Urinary bladder (tissue), 4 donors: ENCODE measurements around the gene TMEM273. TPM values are rescaled to one million over a fixed set of nuclear protein-coding genes. Genes with fewer than 3 reads are reported as not detected.

ENCODE experiments used
- DNase-seq: peaks from one replicate; pipeline ENCODE4 v3.0.0-alpha.2; 2015; ENCODE audit errors: extremely low spot score
- H3K27ac ChIP-seq: one replicate; pipeline ENCODE4 v1.5.1; 2013; ENCODE audit warnings: low read depth, mild to moderate bottlenecking, moderate library complexity
- H3K36me3 ChIP-seq: one replicate; pipeline ENCODE4 v1.6.1; 2013; ENCODE audit warnings: mild to moderate bottlenecking, moderate library complexity; ENCODE audit not compliant: insufficient read depth
- H3K4me1 ChIP-seq: one replicate; pipeline ENCODE4 v1.6.1; 2013; ENCODE audit warnings: mild to moderate bottlenecking, moderate library complexity; ENCODE audit not compliant: insufficient read depth
- H3K4me3 ChIP-seq: one replicate; pipeline ENCODE4 v1.5.1; 2013; ENCODE audit warnings: low read depth, low read length
- WGBS: extraction: QIAGEN DNeasy Blood & Tissue Kit; methylation state at CpG from one replicate; pipeline ENCODE4 v1.1.7; 2013; 5-methylcytosine and 5-hydroxymethylcytosine counted together
- polyA plus RNA-seq: library from polyadenylated mRNA; stranded (reverse); fragments of 200-250 nt; gene quantifications from one replicate; pipeline ENCODE4 v1.2.3, GENCODE V29; 2013
- total RNA-seq: library from RNA; depleted of rRNA; stranded (reverse); fragments of >200 nt; gene quantifications from one replicate; pipeline ENCODE4 v1.2.3, GENCODE V29; 2014
- donor health status: healthy with polysubstance abuse.
- donor health status: healthy.

The TMEM273 gene
- total and polyA plus RNA-seq, 2 donors = 14.4 to 27.3 TPM

GRCh38 chr10:49160814-49161213 lies 27.4 kb downstream of the TMEM273 start:
- DNase-seq = no peak
- WGBS = 94% methylated on average over 5 of the region's 5 CpGs

GRCh38 chr10:49160110-49160509 lies 28.1 kb downstream of the TMEM273 start:
- WGBS = 92% methylated on average over 5 of the region's 5 CpGs
- no peak overlapping the region for H3K4me3 ChIP-seq
- no peaks in the 10 kb centered on the region for H3K4me1 ChIP-seq

More at GRCh38 chr10:49160814-49161213, 27.4 kb downstream of the TMEM273 start:
- no peak overlapping the region for H3K27ac ChIP-seq
- H3K36me3 ChIP-seq = no peaks in the 10 kb centered on the region
- no peak overlapping the region for H3K4me3 ChIP-seq
- H3K4me1 ChIP-seq = no peaks in the 10 kb centered on the region

GRCh38 chr10:49158915-49159314 lies 29.3 kb downstream of the TMEM273 start:
- DNase-seq = no peak
- Histone ChIP-seq H3K4me1 (no peaks in the 10 kb centered on the region), H3K27ac (no peak overlapping the region), H3K36me3 (no peaks in the 10 kb centered on the region), H3K4me3 (no peak overlapping the region)
- WGBS = 35% methylated on average over 3 of the region's 3 CpGs

More at GRCh38 chr10:49160110-49160509, 28.1 kb downstream of the TMEM273 start:
- no peak overlapping the region for H3K27ac ChIP-seq
- no peak for DNase-seq
- no peaks in the 10 kb centered on the region for H3K36me3 ChIP-seq

GRCh38 chr10:49158404-49158803 lies 29.8 kb downstream of the TMEM273 start:
- DNase-seq = no peak
- Histone ChIP-seq H3K4me1 (no peaks in the 10 kb centered on the region), H3K4me3 (no peak overlapping the region), H3K27ac (no peak overlapping the region), H3K36me3 (no peaks in the 10 kb centered on the region)
- 64% methylated on average over 7 of the region's 7 CpGs for WGBS

- no peaks in the 10 kb centered on the region for H3K4me1 ChIP-seq
- no peaks in the 10 kb centered on the region for H3K36me3 ChIP-seq
- H3K27ac ChIP-seq = no peak overlapping the region
- no peak overlapping the region for H3K4me3 ChIP-seq
- 86% methylated on average over 3 of the region's 3 CpGs for WGBS
- no peak for DNase-seq
Measured at GRCh38 chr10:49157229-49157628, 31.0 kb downstream of the TMEM273 start.

GRCh38 chr10:49154641-49155040 lies 33.5 kb downstream of the TMEM273 start:
- Histone ChIP-seq H3K36me3 (no peaks in the 10 kb centered on the region), H3K4me3 (no peak overlapping the region), H3K27ac (no peak overlapping the region), H3K4me1 (no peaks in the 10 kb centered on the region)
- DNase-seq = no peak
- WGBS = 88% methylated on average over 6 of the region's 6 CpGs

- WGBS = 95% methylated on average over 1 of the region's 1 CpG
- H3K4me1 ChIP-seq = no peaks in the 10 kb centered on the region
Measured at GRCh38 chr10:49153971-49154370, 34.2 kb downstream of the TMEM273 start.

GRCh38 chr10:49153115-49153514 lies 35.1 kb downstream of the TMEM273 start:
- 74% methylated on average over 4 of the region's 4 CpGs for WGBS
- Histone ChIP-seq H3K27ac (no peak overlapping the region), H3K36me3 (no peaks in the 10 kb centered on the region), H3K4me3 (no peak overlapping the region), H3K4me1 (no peaks in the 10 kb centered on the region)
- no peak for DNase-seq

More at GRCh38 chr10:49153971-49154370, 34.2 kb downstream of the TMEM273 start:
- H3K27ac ChIP-seq = no peak overlapping the region
- no peak for DNase-seq
- no peak overlapping the region for H3K4me3 ChIP-seq
- no peaks in the 10 kb centered on the region for H3K36me3 ChIP-seq

GRCh38 chr10:49152663-49153062 lies 35.5 kb downstream of the TMEM273 start:
- WGBS = 80% methylated on average over 4 of the region's 4 CpGs
- no peaks in the 10 kb centered on the region for H3K36me3 ChIP-seq
- no peak overlapping the region for H3K27ac ChIP-seq
- H3K4me1 ChIP-seq = no peaks in the 10 kb centered on the region
- no peak overlapping the region for H3K4me3 ChIP-seq
- DNase-seq = no peak

GRCh38 chr10:49152037-49152436 lies 36.2 kb downstream of the TMEM273 start:
- Histone ChIP-seq H3K4me3 (no peak overlapping the region), H3K4me1 (no peaks in the 10 kb centered on the region), H3K36me3 (no peaks in the 10 kb centered on the region), H3K27ac (no peak overlapping the region)
- no peak for DNase-seq
- 80% methylated on average over 4 of the region's 4 CpGs for WGBS

- Histone ChIP-seq H3K4me1 (no peaks in the 10 kb centered on the region), H3K36me3 (no peaks in the 10 kb centered on the region), H3K27ac (no peak overlapping the region), H3K4me3 (no peak overlapping the region)
- no peak for DNase-seq
- WGBS = 74% methylated on average over 1 of the region's 1 CpG
Measured at GRCh38 chr10:49151481-49151880, 36.7 kb downstream of the TMEM273 start.

GRCh38 chr10:49151025-49151445 lies 37.2 kb downstream of the TMEM273 start:
- Histone ChIP-seq H3K36me3 (no peaks in the 10 kb centered on the region), H3K27ac (no peak overlapping the region), H3K4me1 (no peaks in the 10 kb centered on the region), H3K4me3 (no peak overlapping the region)
- no peak for DNase-seq
- WGBS = 29% methylated on average over 2 of the region's 2 CpGs

GRCh38 chr10:49150426-49150825 lies 37.8 kb downstream of the TMEM273 start:
- Histone ChIP-seq H3K36me3 (no peaks in the 10 kb centered on the region), H3K4me1 (no peaks in the 10 kb centered on the region), H3K27ac (no peak overlapping the region), H3K4me3 (no peak overlapping the region)
- DNase-seq = no peak
- 75% methylated on average over 5 of the region's 5 CpGs for WGBS

GRCh38 chr10:49149881-49150280 lies 38.3 kb downstream of the TMEM273 start:
- no peak overlapping the region for H3K27ac ChIP-seq
- H3K4me3 ChIP-seq = no peak overlapping the region
- H3K36me3 ChIP-seq = no peaks in the 10 kb centered on the region
- no peak for DNase-seq
- H3K4me1 ChIP-seq = no peaks in the 10 kb centered on the region
- WGBS = 89% methylated on average over 3 of the region's 3 CpGs
